HepG2 (cell line): ENCODE measurements around the gene ZSWIM5. TPM values are rescaled to one million over a fixed set of nuclear protein-coding genes. Genes with fewer than 3 reads are reported as not detected.

ENCODE experiments used
- ASH2L ChIP-seq: fragments of 300-600, 200-600 bp; sonication (generic); IDR thresholded peaks from 2 replicates; pipeline ENCODE4 v1.7.0; 2017; ENCODE audit warnings: low read depth, mild to moderate bottlenecking, moderate library complexity, mixed read lengths, low read length; ENCODE audit not compliant: insufficient read length
- GATA4 ChIP-seq: sonication (generic); IDR thresholded peaks from 2 replicates; pipeline ENCODE4 v1.6.1; 2016; ENCODE audit warnings: antibody characterized with exemption, low read depth, borderline replicate concordance
- HOXA9 ChIP-seq: sonication (generic); formaldehyde crosslinking; IDR thresholded peaks from 2 replicates; pipeline ENCODE4 v1.8.1; 2022; ENCODE audit warnings: missing genetic modification reagents, mild to moderate bottlenecking, moderate library complexity, borderline replicate concordance
- KLF9 ChIP-seq: IDR thresholded peaks from 2 replicates; pipeline ENCODE4 v1.6.1; 2016; ENCODE audit warnings: low read depth
- MATR3 ChIP-seq: sonication (generic); formaldehyde crosslinking; IDR thresholded peaks from 2 replicates; pipeline ENCODE4 v1.4.0; 2020; ENCODE audit warnings: missing genetic modification reagents
- MXD1 ChIP-seq: sonication (generic); formaldehyde crosslinking; IDR thresholded peaks from 2 replicates; pipeline ENCODE4 v1.4.0; 2020; ENCODE audit warnings: mild to moderate bottlenecking, missing genetic modification reagents
- PHF8 ChIP-seq: sonication (generic); formaldehyde crosslinking; IDR thresholded peaks from 2 replicates; pipeline ENCODE4 v1.5.0; 2020; ENCODE audit warnings: missing genetic modification reagents
- ZBTB3 ChIP-seq: sonication (generic); formaldehyde crosslinking; IDR thresholded peaks from 2 replicates; pipeline ENCODE4 v1.4.0; 2020; ENCODE audit warnings: low read depth, mild to moderate bottlenecking, moderate library complexity, missing genetic modification reagents, borderline replicate concordance
- ZHX2 ChIP-seq, 2 experiments: sonication (generic) in 1 of 2; formaldehyde crosslinking in 1 of 2; IDR thresholded peaks; 2 replicates each; pipeline versions ENCODE4 v1.6.1 to v1.9.0; 2014 to 2022; ENCODE audit warnings: antibody characterized with exemption in 1 of 2, borderline replicate concordance in 1 of 2, inconsistent platforms in 1 of 2, low read depth in 1 of 2, missing genetic modification reagents in 1 of 2
- ZNF460 ChIP-seq: sonication (generic); formaldehyde crosslinking; IDR thresholded peaks from 2 replicates; pipeline ENCODE4 v1.5.1; 2020; ENCODE audit warnings: missing genetic modification reagents, mild to moderate bottlenecking, borderline replicate concordance
- ZNF570 ChIP-seq: sonication (generic); formaldehyde crosslinking; IDR thresholded peaks from 2 replicates; pipeline ENCODE4 v1.4.0; 2020; ENCODE audit warnings: mild to moderate bottlenecking, missing genetic modification reagents, borderline replicate concordance
- ZNF616 ChIP-seq: sonication (generic); formaldehyde crosslinking; IDR thresholded peaks from 2 replicates; pipeline ENCODE4 v1.5.0; 2020; ENCODE audit warnings: low read depth, mild to moderate bottlenecking, missing genetic modification reagents
- polyA plus RNA-seq, 8 experiments: library from polyadenylated mRNA; depleted of rRNA in 3 of 8; stranded (reverse) in 7 of 8; unstranded in 1 of 8; fragments of >200 nt; fragmentation: Illumina TruSeq in 4 of 8; extraction: Trizol in 4 of 8; gene quantifications; 2 replicates each; pipeline versions ENCODE4 v1.2.1 to v1.2.3, GENCODE V29; 2011 to 2016; ENCODE audit warnings: low read depth in 4 of 8, missing spikeins in 1 of 8, mixed read lengths in 1 of 8; ENCODE audit not compliant: insufficient read depth in 1 of 8
- total RNA-seq, 5 experiments: library from RNA; depleted of rRNA; stranded (reverse); fragments of >200 nt; fragmentation: Illumina TruSeq; extraction: Trizol; gene quantifications; 2 replicates each; pipeline ENCODE4 v1.2.3, GENCODE V29; 2016; ENCODE audit warnings: low read depth in 1 of 5
- TF ChIP-seq, protein P1 (sequence below): sonication (generic); formaldehyde crosslinking; IDR thresholded peaks from 2 replicates; pipeline ENCODE4 v1.4.0; 2020; ENCODE audit warnings: missing genetic modification reagents
- TF ChIP-seq, protein P2 (sequence below): sonication (generic); formaldehyde crosslinking; IDR thresholded peaks from 2 replicates; pipeline ENCODE4 v1.8.0; 2022; ENCODE audit warnings: low read depth, missing genetic modification reagents

ZSWIM5 gene
- total and polyA plus RNA-seq, 2 of the 13 experiments (the other 11 are each of a cell fraction or from before 2014, with no cell fraction given): 11.0 to 20.6 TPM

GRCh38 chr1:45205910-45206721, at the start of gene ZSWIM5 (continued):
- TF ChIP-seq, protein P1, sequence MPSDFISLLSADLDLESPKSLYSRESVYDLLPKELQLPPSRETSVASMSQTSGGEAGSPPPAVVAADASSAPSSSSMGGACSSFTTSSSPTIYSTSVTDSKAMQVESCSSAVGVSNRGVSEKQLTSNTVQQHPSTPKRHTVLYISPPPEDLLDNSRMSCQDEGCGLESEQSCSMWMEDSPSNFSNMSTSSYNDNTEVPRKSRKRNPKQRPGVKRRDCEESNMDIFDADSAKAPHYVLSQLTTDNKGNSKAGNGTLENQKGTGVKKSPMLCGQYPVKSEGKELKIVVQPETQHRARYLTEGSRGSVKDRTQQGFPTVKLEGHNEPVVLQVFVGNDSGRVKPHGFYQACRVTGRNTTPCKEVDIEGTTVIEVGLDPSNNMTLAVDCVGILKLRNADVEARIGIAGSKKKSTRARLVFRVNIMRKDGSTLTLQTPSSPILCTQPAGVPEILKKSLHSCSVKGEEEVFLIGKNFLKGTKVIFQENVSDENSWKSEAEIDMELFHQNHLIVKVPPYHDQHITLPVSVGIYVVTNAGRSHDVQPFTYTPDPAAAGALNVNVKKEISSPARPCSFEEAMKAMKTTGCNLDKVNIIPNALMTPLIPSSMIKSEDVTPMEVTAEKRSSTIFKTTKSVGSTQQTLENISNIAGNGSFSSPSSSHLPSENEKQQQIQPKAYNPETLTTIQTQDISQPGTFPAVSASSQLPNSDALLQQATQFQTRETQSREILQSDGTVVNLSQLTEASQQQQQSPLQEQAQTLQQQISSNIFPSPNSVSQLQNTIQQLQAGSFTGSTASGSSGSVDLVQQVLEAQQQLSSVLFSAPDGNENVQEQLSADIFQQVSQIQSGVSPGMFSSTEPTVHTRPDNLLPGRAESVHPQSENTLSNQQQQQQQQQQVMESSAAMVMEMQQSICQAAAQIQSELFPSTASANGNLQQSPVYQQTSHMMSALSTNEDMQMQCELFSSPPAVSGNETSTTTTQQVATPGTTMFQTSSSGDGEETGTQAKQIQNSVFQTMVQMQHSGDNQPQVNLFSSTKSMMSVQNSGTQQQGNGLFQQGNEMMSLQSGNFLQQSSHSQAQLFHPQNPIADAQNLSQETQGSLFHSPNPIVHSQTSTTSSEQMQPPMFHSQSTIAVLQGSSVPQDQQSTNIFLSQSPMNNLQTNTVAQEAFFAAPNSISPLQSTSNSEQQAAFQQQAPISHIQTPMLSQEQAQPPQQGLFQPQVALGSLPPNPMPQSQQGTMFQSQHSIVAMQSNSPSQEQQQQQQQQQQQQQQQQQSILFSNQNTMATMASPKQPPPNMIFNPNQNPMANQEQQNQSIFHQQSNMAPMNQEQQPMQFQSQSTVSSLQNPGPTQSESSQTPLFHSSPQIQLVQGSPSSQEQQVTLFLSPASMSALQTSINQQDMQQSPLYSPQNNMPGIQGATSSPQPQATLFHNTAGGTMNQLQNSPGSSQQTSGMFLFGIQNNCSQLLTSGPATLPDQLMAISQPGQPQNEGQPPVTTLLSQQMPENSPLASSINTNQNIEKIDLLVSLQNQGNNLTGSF (CRISPR knock-in tag): no peak
- TF ChIP-seq ZNF616 (CRISPR knock-in tag): peak; percentile 23; the same call in 1 of the 2 replicates
- TF ChIP-seq ZNF460: no peak
- TF ChIP-seq MXD1: peak; percentile 50; the same call in 1 of the 2 replicates
- TF ChIP-seq HOXA9 (CRISPR knock-in tag): peak; percentile 55; the same call in 1 of the 2 replicates
- no peak for TF ChIP-seq ZHX2 (IDR thresholded peaks at IDR 0.05; ENCODE audit: low read depth)
- TF ChIP-seq ZHX2 (CRISPR knock-in tag; IDR thresholded peaks at IDR 0.05; ENCODE audit: borderline replicate concordance): no peak
- no peak for TF ChIP-seq GATA4
- TF ChIP-seq PHF8: peak; percentile 78
- TF ChIP-seq ASH2L: peak; percentile 77
- TF ChIP-seq ZNF570 (CRISPR knock-in tag): no peak
- no peak for TF ChIP-seq MATR3 (CRISPR knock-in tag)
- TF ChIP-seq KLF9 (CRISPR knock-in tag): 0 out of 2 replicates have a peak, but pooled peaks have one; percentile 40
- no peak for TF ChIP-seq ZBTB3
- TF ChIP-seq, protein P2, sequence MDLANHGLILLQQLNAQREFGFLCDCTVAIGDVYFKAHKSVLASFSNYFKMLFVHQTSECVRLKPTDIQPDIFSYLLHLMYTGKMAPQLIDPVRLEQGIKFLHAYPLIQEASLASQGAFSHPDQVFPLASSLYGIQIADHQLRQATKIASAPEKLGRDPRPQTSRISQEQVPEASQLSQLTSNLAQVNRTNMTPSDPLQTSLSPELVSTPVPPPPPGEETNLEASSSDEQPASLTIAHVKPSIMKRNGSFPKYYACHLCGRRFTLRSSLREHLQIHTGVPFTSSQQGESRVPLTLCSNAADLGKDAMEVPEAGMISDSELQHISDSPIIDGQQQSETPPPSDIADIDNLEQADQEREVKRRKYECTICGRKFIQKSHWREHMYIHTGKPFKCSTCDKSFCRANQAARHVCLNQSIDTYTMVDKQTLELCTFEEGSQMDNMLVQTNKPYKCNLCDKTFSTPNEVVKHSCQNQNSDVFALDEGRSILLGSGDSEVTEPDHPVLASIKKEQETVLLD (CRISPR knock-in tag): peak; percentile 40; the same call in 1 of the 2 replicates
